IMR-90 (cell line): Measurements from ENCODE around the gene CEP104. TPM values are rescaled to one million over a fixed set of nuclear protein-coding genes. Genes with fewer than 3 reads are reported as not detected.

Experiments
- ATAC-seq: fragments of 200-7000 bp; cut with Tn5 transposase; 2 replicates; pipeline ENCODE4 v1.9.1; 2020; ENCODE audit warnings: low read depth, mild to moderate bottlenecking, moderate library complexity
- BruUV-seq: library from RNA; stranded (reverse); fragments of 400-500 nt; replicated peaks from 2 replicates; lab custom pipeline; 2021; lab: Mats Ljungman, UMichigan
- CTCF ChIA-PET: fragments of 300-600 bp; formaldehyde crosslinking; extraction: SDS; loops from one replicate; lab custom pipeline; 2021; ENCODE audit warnings: antibody characterized with exemption; lab: Yijun Ruan, JAX
- POLR2A ChIA-PET: fragments of 300-600 bp; sonication (Branson Sonifier 250); formaldehyde crosslinking; loops from one replicate; lab custom pipeline; 2022; ENCODE audit warnings: antibody characterized with exemption; ENCODE audit not compliant: unreplicated experiment; lab: Charles Lee
- DNase-seq: peaks from one replicate; pipeline ENCODE4 v3.0.0; 2013
- H2AFZ ChIP-seq: replicated peaks from 2 replicates; pipeline ENCODE3; 2013; ENCODE audit warnings: low read length, mild to moderate bottlenecking; ENCODE audit not compliant: poor library complexity
- H2AK5ac ChIP-seq: 2 replicates; pipeline ENCODE4 v1.6.1; 2013; ENCODE audit warnings: low read depth, low read length, inconsistent platforms
- H2AK9ac ChIP-seq: replicated peaks from 2 replicates; pipeline ENCODE3; 2013; ENCODE audit warnings: mild to moderate bottlenecking, low read depth, low read length, moderate library complexity; ENCODE audit not compliant: poor library complexity
- H2BK120ac ChIP-seq: 2 replicates; pipeline ENCODE4 v1.6.1; 2013; ENCODE audit warnings: low read depth, low read length, inconsistent platforms
- H2BK15ac ChIP-seq: 3 replicates; pipeline ENCODE4 v1.6.1; 2013; ENCODE audit warnings: low read depth, low read length, inconsistent platforms
- H2BK20ac ChIP-seq: 2 replicates; pipeline ENCODE4 v1.6.1; 2013; ENCODE audit warnings: low read depth, mild to moderate bottlenecking, inconsistent platforms, low read length, moderate library complexity
- H2BK5ac ChIP-seq: 2 replicates; pipeline ENCODE4 v1.6.1; 2013; ENCODE audit warnings: mild to moderate bottlenecking, low read depth, low read length, inconsistent platforms; ENCODE audit not compliant: poor library complexity, severe bottlenecking
- H3K14ac ChIP-seq: replicated peaks from 2 replicates; pipeline ENCODE4 v1.6.1; 2013; ENCODE audit warnings: low read depth, low read length, inconsistent platforms
- H3K18ac ChIP-seq: 2 replicates; pipeline ENCODE4 v1.6.1; 2013; ENCODE audit warnings: low read depth, low read length, control low read depth
- H3K23ac ChIP-seq: 2 replicates; pipeline ENCODE4 v1.6.1; 2013; ENCODE audit warnings: low read depth, low read length, inconsistent platforms
- H3K27ac ChIP-seq: 2 replicates; pipeline ENCODE4 v1.5.1; 2013; ENCODE audit warnings: mild to moderate bottlenecking, control low read depth, low read length; ENCODE audit not compliant: insufficient read depth
- H3K27me3 ChIP-seq: 2 replicates; pipeline ENCODE4 v1.6.1; 2013; ENCODE audit warnings: low read length; ENCODE audit not compliant: control insufficient read depth, insufficient read depth
- H3K36me3 ChIP-seq: 2 replicates; pipeline ENCODE4 v1.6.1; 2013; ENCODE audit warnings: low read length, mixed read lengths; ENCODE audit not compliant: control insufficient read depth, insufficient read depth
- H3K4ac ChIP-seq: 2 replicates; pipeline ENCODE4 v1.6.1; 2013; ENCODE audit warnings: low read depth, low read length, inconsistent platforms
- H3K4me1 ChIP-seq: 2 replicates; pipeline ENCODE4 v1.6.1; 2013; ENCODE audit warnings: low read length, mixed read lengths; ENCODE audit not compliant: control insufficient read depth, insufficient read depth
- H3K4me2 ChIP-seq: 2 replicates; pipeline ENCODE4 v1.6.1; 2013; ENCODE audit warnings: low read depth, mild to moderate bottlenecking, control low read depth, low read length, moderate library complexity
- H3K4me3 ChIP-seq: 2 replicates; pipeline ENCODE4 v1.5.1; 2013; ENCODE audit warnings: low read depth, mild to moderate bottlenecking, control low read depth, low read length, moderate library complexity; ENCODE audit not compliant: insufficient read depth
- H3K56ac ChIP-seq: 2 replicates; pipeline ENCODE4 v1.6.1; 2013; ENCODE audit warnings: low read length, inconsistent platforms; ENCODE audit not compliant: insufficient read depth; ENCODE audit errors: extremely low read depth
- H3K79me1 ChIP-seq, 2 experiments: 2 replicates each; pipeline ENCODE4 v1.6.1; 2013; ENCODE audit warnings: low read length in 2 of 2, inconsistent platforms in 1 of 2, low read depth in 1 of 2
- H3K9ac ChIP-seq: 2 replicates; pipeline ENCODE4 v1.6.1; 2013; ENCODE audit warnings: low read depth, low read length, control low read depth
- H3K9me1 ChIP-seq: 2 replicates; pipeline ENCODE4 v1.6.1; 2013; ENCODE audit warnings: low read length, inconsistent platforms; ENCODE audit not compliant: insufficient read depth
- H3K9me3 ChIP-seq: 2 replicates; pipeline ENCODE4 v1.6.1; 2013; ENCODE audit warnings: low read length; ENCODE audit not compliant: control insufficient read depth, insufficient read depth
- H4K20me1 ChIP-seq: 2 replicates; pipeline ENCODE4 v1.6.1; 2013; ENCODE audit warnings: low read length, inconsistent platforms; ENCODE audit not compliant: insufficient read depth
- H4K5ac ChIP-seq: 2 replicates; pipeline ENCODE4 v1.6.1; 2013; ENCODE audit warnings: mild to moderate bottlenecking, low read depth, low read length, control low read depth
- H4K8ac ChIP-seq, 2 experiments: 2 replicates each; pipeline ENCODE4 v1.6.1; 2013; ENCODE audit warnings: low read depth in 2 of 2, low read length in 2 of 2, control low read depth in 1 of 2, inconsistent platforms in 1 of 2
- H4K91ac ChIP-seq: 2 replicates; pipeline ENCODE4 v1.6.1; 2013; ENCODE audit warnings: low read depth, low read length, inconsistent platforms; ENCODE audit not compliant: insufficient read depth
- BHLHE40 ChIP-seq: fragments of 150-350 bp; IDR thresholded peaks from 2 replicates; pipeline ENCODE4 v1.6.1; 2016; ENCODE audit warnings: mild to moderate bottlenecking, low read depth, low read length
- CHD1 ChIP-seq: IDR thresholded peaks from 2 replicates; pipeline ENCODE4 v1.6.1; 2012; ENCODE audit warnings: low read depth, low read length, improper control_type of control experiment
- CTCF ChIP-seq: conservative IDR thresholded peaks from 2 replicates; pipeline ENCODE4 v1.5.1; 2012; ENCODE audit warnings: mild to moderate bottlenecking, low read depth, low read length, improper control_type of control experiment
- ELK1 ChIP-seq: fragments of 150-350 bp; IDR thresholded peaks from 2 replicates; pipeline ENCODE4 v1.6.1; 2016; ENCODE audit warnings: low read depth, mild to moderate bottlenecking, low read length, moderate library complexity, borderline replicate concordance
- FOS ChIP-seq: fragments of 150-350 bp; IDR thresholded peaks from 2 replicates; pipeline ENCODE4 v1.6.1; 2016; ENCODE audit warnings: low read depth, low read length
- NFE2L2 ChIP-seq: fragments of 150-350 bp; IDR thresholded peaks from 2 replicates; pipeline ENCODE4 v1.6.1; 2016; ENCODE audit warnings: low read depth, mild to moderate bottlenecking, low read length
- POLR2A ChIP-seq: IDR thresholded peaks from 2 replicates; pipeline ENCODE4 v1.6.1; 2012; ENCODE audit warnings: mild to moderate bottlenecking, low read depth, low read length
- RCOR1 ChIP-seq: IDR thresholded peaks from 2 replicates; pipeline ENCODE4 v1.6.1; 2012; ENCODE audit warnings: mild to moderate bottlenecking, low read length, improper control_type of control experiment; ENCODE audit not compliant: insufficient replicate concordance
- RFX5 ChIP-seq: IDR thresholded peaks from 2 replicates; pipeline ENCODE4 v1.8.0; 2012; ENCODE audit warnings: low read depth, mild to moderate bottlenecking, low read length, moderate library complexity
- SMC3 ChIP-seq: fragments of 150-350 bp; IDR thresholded peaks from 2 replicates; pipeline ENCODE4 v1.6.1; 2016; ENCODE audit warnings: low read depth, mild to moderate bottlenecking, antibody characterized with exemption, low read length, moderate library complexity
- WGBS, 2 experiments: methylation state at CpG; one replicate each; pipeline versions ENCODE4 v1.1.5 to v1.1.7; 2013; ENCODE audit warnings: missing lambda C conversion rate in 2 of 2; ENCODE audit not compliant: insufficient read length in 1 of 2; ENCODE audit errors: extremely low coverage in 2 of 2; 5-methylcytosine and 5-hydroxymethylcytosine counted together
- dilution Hi-C: fragments of 300-500 bp; cut with HindIII; formaldehyde crosslinking; loops from one replicate; pipeline ENCODE4 v1.14.3; 2018; ENCODE audit warnings: low sequenced_read_pairs; ENCODE audit not compliant: unreplicated experiment
- in situ Hi-C: fragments of 300-500 bp; cut with MboI; formaldehyde crosslinking; loops from 3 replicates; pipeline ENCODE4 v1.14.3; 2019; ENCODE audit warnings: low sequenced_read_pairs, inconsistent platforms, mixed read lengths
- intact Hi-C: fragments of 100-400 bp; cut with micrococcal nuclease; formaldehyde crosslinking; loops from 2 replicates; pipeline ENCODE4 v1.10.0; 2022
- polyA plus RNA-seq, 3 experiments: library from polyadenylated mRNA; depleted of rRNA; stranded (reverse); fragments of >200 nt; gene quantifications; 2 replicates each; pipeline ENCODE4 v1.2.3, GENCODE V29; 2012; ENCODE audit warnings: low replicate concordance in 1 of 3
- total RNA-seq: library from RNA; depleted of rRNA; stranded (reverse); fragments of >200 nt; gene quantifications from 2 replicates; pipeline ENCODE4 v1.2.3, GENCODE V29; 2012

CEP104 gene
- total and polyA plus RNA-seq, 2 of the 4 experiments (the other 2 are of a cell fraction) = 14.3 to 17.5 TPM

- TF ChIP-seq RFX5 = no peak
Measured at GRCh38 chr1:3787745-3788605, 69.0 kb downstream of the CEP104 start (continued).

- dilution Hi-C loops = no loop called here
- peaks cover 43% of the 10 kb centered on the region for H4K20me1 ChIP-seq
- whole genome bisulfite sequencing, 2 experiments = no CpG with 5 or more reads among the region's 10 CpGs
- intact Hi-C loops = no loop called here
- ChIA-PET POLR2A (no interaction called here), CTCF (no interaction called here)
- H4K91ac ChIP-seq = no peak overlapping the region
- in situ Hi-C loops = no loop called here
- no peak for DNase-seq
- no peak overlapping the region for H4K8ac ChIP-seq
- no peaks in the 10 kb centered on the region for H3K9me1 ChIP-seq
- no peak overlapping the region for H3K4ac ChIP-seq
- H3K4me3 ChIP-seq = no peak overlapping the region
- H3K4me2 ChIP-seq = no peak overlapping the region
- ATAC-seq = no peak
- no peak overlapping the region for H2AK9ac ChIP-seq
- H3K9me3 ChIP-seq = no peaks in the 10 kb centered on the region
- H2AFZ ChIP-seq = no peak overlapping the region
- no TSS peak for BruUV-seq
- no peak overlapping the region for H3K56ac ChIP-seq
- no peak overlapping the region for H3K23ac ChIP-seq
- no peak overlapping the region for H2AK5ac ChIP-seq
- H2BK15ac ChIP-seq = no peak overlapping the region
- H3K14ac ChIP-seq = no peak overlapping the region
- H3K27ac ChIP-seq = no peak overlapping the region
- peaks cover 56% of the 10 kb centered on the region for H3K36me3 ChIP-seq
- H3K27me3 ChIP-seq = no peaks in the 10 kb centered on the region
- H4K5ac ChIP-seq = no peak overlapping the region
- H2BK20ac ChIP-seq = no peak overlapping the region
- no peak overlapping the region for H2BK120ac ChIP-seq
- H3K4me1 ChIP-seq = no peaks in the 10 kb centered on the region
- H3K79me1 ChIP-seq = peaks cover 11 to 36% of the 10 kb centered on the region in 2 experiments
- no peak overlapping the region for H2BK5ac ChIP-seq
- no peak overlapping the region for H3K18ac ChIP-seq
- TF ChIP-seq BHLHE40 (no peak), POLR2A (no peak), FOS (no peak), ELK1 (no peak), CHD1 (no peak), RCOR1 (no peak), NFE2L2 (no peak), CTCF (no peak), SMC3 (no peak)
- H3K9ac ChIP-seq = no peak overlapping the region
Measured at GRCh38 chr1:3787349-3787715, 69.7 kb downstream of the CEP104 start.
